Measurements from ENCODE around the gene FAM171A1. TPM values are rescaled to one million over a fixed set of nuclear protein-coding genes. Genes with fewer than 3 reads are reported as not detected.
A peak's percentile ranks its signal among the peaks of the same experiment; 100 is the strongest.

FAM171A1 gene
- total RNA-seq, 1 donor from 2014 or later: 2.4 TPM

DNA sequence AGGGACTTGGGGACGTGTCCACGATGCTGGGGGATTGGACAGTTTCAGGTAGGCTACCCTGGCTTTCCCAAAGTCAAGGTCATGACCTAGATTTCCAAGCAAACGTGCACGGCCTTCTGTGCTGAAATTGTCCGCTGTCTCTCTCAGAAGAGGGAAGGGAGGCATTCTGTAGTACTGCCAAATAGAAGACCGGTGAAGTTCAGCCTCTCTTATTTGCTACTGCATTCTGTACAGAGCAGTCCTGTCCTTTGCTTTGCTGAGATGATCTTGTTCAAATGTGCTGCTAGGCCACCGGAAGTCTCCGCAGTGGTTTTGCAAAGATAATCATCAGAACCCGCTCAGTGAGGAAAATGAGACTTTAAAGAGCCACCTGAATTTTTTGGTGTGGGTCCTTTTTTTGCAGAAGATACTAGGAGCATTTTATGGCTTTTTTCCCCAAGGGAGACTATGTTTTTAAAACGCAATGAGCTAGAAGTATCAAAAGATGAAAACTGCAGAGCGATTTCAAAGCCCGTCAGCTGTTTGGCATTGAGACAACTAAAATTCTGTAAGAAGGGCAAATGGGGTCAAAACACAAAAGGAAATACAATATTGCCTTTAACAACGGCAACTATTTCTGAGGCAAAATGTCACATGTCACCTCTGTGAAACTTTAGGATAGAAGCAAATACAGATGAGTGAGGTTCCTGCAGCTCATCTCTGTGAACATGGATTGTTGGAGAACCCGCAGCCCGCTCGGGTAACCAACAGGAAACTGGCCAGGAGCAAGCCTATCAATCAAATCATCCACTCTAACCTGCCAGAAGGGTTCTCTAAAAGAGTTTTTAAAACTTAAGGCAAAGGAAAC, 201.3 kb downstream of the FAM171A1 start:
- DNase-seq (ENCODE audit: low spot score): peak; percentile 19

DNA sequence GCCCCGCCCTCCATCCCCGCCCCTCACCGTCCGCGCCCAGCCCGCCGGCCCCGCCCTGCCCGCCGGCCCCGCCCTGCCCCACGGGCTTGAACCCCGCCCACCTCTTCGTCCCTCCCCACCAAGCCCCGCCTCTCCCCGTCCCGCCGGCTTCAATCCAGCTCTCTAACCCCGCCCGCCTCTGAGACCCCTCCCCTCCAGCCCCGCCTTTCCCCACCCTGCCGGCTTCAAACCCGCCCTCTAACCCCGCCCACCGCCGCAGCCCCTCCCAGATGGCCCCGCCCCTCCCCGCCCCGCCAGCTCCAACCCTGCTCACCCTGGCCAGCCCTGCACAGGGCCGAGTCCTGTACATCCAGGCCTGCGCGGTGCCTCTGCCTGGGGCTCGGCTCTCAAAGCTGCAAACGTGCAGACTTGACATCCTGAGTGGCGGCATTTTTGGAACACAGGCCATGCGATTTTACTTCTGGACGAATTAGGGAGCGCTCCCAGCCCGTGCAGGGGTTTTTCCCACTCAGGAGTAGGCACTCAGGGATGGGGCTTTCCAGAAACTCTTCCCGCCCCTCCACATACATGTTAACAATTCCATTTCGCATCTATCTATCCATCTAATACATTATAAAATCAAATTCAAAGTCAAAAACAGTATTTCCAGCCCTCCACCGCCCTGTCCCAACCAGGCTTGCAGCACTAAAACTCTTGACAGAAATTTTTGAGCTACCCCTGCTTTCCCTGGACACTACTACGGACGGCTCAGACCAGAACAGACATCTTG, 202.1 kb downstream of the FAM171A1 start:
- peak; percentile 96 for DNase-seq (ENCODE audit: low spot score)

DNA sequence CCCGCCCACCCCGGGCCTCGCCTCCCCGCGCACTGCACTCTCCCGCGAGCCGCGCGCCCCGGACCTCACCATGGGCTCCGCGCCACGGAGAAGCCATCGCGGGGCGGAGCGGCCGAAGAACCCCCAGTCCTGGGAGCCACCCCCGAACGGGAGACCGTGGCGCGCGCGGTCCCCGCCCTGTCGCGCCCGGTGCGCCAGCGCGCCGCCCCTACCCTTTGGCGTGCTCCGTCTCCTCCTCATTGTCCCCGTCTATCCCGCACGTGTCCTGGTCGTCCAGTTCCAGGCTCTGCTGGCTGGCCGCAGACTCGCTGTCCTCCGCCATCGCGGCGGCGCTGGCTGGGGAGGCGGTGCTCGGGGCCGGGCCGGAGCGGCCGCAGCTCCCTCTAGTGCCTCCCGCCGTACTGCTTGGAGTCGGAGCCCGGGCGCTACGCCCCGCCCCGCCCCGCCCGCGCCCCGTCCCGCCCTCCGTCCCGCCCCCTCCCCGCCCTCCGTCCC, 202.8 kb downstream of the FAM171A1 start, which contains the start of gene NMT2:
TSS of gene NMT2 (minus strand) at position 403 of the 495 bp plus-strand sequence. CDS start at position 322, 81 bp downstream.
- DNase-seq (ENCODE audit: low spot score): peak; percentile 89

DNA sequence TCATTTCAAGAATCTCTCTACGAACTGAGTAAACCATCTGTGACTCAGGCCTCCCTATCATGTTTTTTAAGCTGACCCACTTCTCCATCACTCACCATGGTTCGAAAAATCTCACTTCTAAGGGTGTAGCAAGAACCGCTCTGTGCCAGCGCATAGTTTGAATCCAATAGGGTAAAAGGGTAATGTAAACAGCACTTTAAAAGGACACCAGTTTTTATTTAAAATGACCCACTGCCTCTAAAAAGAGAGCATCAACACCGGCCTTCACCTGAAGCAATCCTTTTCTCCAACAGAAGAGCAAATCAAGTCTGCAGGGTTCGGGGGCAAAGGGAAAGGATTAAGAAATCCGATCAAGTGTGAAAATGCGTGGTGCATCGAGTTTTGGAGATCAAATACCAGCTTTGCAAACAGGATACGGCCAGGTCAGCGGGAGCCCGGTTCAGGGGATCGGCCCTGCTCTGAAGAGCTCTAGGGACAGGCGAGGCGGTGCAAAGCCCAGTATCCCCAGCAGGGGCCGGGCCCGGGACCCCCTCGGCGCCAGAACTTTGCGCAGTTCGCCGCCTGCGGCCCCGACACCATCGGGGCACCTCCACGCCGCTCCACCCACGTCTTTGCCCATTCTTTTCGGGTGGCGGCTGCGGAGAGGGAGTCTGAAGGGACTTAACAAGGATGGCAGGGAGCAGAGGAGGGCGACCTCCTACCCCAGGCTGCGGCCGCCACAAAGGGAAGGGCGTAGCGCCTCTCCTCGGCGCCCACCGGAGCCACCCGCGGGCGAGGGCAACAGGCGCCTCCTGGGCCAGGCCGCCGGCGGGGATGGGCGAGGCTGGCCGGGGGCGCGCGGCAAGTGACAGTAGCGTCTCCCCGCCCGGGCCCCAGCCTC, 203.4 kb downstream of the FAM171A1 start:
- peak; percentile 45 for DNase-seq (ENCODE audit: low spot score)

DNA sequence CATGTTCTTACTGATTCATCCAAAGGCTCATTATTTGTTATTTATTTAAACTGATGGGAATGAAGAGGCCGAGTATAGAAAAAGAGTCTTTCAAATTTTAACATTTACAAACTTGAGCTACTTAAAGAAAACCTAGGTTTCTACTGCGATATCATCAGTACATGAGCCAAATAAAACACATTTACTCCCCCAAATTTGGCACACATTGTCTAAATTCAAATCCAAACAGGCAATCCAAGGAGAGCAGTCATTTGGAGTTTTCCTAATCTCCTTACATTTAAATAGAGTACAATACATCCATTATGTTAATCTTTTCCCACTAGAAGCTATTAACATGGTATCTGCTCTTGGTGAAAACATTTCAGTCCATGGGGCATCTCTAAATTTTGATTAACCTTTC, 204.8 kb downstream of the FAM171A1 start:
- DNase-seq (ENCODE audit: low spot score): no peak

DNA sequence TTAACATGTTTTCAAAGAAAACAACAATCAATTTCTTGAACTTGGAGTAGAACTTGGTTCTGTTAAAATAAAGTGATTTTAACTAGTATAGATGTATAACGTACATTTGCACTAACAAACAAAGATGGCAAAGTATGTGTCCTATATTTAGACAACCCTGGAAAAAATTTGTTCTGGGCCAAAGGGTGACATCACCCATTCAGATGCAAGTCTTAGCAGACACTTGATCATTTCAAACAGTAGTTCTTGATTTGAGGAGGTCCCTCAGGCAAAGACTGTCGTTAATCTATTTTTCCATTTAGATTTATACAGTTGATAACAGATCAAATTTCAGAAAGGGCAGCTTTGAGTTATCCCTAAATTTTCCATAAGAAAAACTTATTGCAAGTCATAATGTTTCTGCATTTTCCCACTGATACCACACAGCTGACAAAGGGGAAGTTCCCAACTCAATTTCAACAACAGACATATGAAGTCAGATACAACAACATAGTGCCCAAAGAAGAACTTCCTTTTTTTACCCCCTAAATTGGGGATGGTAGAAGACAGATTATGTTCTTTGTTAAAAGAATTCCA, 207.7 kb downstream of the FAM171A1 start:
- DNase-seq (ENCODE audit: low spot score): no peak

Other genes starting within 250 kb of the FAM171A1 start
- gene NMT2, start 202.6 kb downstream of the FAM171A1 start, total RNA-seq (ENCODE audit: insufficient read depth, low replicate concordance): 16.9 TPM